ENCODE results near the gene TIMP3.
"Not testable (repeated sequence)": the region's sequence is repeated elsewhere in the genome, so short reads cannot be mapped to it uniquely, and the experiment has no call there.

The TIMP3 gene

DNA sequence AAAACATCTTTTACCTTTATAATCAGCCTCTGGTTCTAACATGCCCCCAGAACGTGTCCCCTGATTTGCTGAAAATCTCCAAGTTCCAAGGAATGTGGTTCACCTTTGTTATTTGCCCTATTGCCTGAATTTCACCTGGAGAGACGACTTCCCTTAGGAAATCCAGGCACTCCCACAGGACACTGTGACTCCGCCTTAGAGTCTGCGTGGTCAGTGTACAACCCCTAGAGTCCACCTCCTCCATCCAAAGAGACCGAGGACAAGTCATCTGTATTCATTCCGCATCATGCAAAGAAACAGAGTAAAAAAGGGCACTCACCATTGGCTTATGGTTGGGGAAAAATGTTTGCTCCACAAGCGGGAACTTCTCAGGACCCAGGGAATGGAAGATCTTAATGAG, 63.1 kb downstream of the TIMP3 start:
- no peak overlapping the region for H3K4me3 ChIP-seq (ENCODE audit: low read depth, low read length)
- TF ChIP-seq, protein P1, sequence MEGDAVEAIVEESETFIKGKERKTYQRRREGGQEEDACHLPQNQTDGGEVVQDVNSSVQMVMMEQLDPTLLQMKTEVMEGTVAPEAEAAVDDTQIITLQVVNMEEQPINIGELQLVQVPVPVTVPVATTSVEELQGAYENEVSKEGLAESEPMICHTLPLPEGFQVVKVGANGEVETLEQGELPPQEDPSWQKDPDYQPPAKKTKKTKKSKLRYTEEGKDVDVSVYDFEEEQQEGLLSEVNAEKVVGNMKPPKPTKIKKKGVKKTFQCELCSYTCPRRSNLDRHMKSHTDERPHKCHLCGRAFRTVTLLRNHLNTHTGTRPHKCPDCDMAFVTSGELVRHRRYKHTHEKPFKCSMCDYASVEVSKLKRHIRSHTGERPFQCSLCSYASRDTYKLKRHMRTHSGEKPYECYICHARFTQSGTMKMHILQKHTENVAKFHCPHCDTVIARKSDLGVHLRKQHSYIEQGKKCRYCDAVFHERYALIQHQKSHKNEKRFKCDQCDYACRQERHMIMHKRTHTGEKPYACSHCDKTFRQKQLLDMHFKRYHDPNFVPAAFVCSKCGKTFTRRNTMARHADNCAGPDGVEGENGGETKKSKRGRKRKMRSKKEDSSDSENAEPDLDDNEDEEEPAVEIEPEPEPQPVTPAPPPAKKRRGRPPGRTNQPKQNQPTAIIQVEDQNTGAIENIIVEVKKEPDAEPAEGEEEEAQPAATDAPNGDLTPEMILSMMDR (IDR thresholded peaks at IDR 0.05; ENCODE audit: low read depth, low read length) = no peak

DNA sequence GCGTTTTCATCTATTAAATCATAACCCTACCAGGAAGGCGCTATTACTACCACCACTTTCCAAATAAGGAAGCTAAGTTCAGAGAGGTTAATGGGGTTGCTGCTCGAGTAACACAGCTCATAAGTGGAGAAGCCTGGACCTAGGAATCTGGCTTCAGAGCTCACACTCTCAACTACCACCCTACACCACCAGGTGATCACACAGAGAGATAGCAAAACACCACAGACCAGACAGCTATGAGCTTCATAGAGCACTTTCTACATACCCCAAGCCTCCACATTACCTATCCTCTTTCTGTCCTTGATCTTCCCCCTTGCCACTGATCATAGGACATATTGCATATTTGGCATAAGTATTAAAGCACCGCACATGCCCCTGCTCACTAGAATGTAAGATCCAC, 65.4 kb downstream of the TIMP3 start:
- TF ChIP-seq, protein P1 (IDR thresholded peaks at IDR 0.05; ENCODE audit: low read depth, low read length) = no peak
- no peak overlapping the region for H3K4me3 ChIP-seq (ENCODE audit: low read depth, low read length)

DNA sequence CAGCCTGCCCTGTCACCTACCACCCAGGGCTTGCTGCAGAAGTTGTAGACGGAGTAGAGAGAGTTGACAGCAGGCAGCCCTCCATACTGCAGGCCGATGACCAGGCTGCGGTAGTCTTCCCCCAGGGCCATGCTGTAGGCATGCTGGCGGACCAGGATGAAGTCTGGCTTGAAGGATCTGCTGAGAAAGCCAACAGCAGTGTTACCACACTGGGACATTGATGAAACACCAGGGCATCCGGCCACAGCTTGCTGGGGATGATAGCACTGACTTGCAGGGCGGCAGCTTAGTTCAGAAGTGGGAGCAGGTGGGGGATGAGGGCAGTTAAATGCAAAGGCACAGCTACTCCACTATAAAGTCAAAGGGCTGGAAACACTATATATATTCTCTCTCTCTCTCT, 67.4 kb downstream of the TIMP3 start:
- H3K4me3 ChIP-seq (ENCODE audit: low read depth, low read length) = no peak overlapping the region
- TF ChIP-seq, protein P1 (IDR thresholded peaks at IDR 0.05; ENCODE audit: low read depth, low read length) = no peak

DNA sequence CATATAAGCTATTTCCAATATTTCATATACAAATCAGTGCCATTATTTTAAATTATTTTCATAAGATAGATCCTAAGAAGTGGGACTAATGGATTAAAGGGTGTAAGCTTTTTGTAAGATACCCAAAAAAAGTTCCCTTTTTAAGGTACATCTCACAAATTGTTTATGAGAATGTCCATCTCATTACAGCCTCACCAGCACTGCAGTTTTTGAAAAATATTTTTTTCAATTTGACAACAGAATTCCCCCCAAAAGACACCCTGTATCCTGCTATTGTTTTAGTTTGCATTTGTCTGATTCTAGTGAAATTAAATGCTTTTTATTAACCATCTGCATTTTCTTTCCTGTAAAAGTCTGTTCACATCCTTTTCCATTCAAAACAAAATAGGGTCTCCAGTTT, 69.0 kb downstream of the TIMP3 start:
- TF ChIP-seq, protein P1 (IDR thresholded peaks at IDR 0.05; ENCODE audit: low read depth, low read length) = no peak
- no peak overlapping the region for H3K4me3 ChIP-seq (ENCODE audit: low read depth, low read length)

DNA sequence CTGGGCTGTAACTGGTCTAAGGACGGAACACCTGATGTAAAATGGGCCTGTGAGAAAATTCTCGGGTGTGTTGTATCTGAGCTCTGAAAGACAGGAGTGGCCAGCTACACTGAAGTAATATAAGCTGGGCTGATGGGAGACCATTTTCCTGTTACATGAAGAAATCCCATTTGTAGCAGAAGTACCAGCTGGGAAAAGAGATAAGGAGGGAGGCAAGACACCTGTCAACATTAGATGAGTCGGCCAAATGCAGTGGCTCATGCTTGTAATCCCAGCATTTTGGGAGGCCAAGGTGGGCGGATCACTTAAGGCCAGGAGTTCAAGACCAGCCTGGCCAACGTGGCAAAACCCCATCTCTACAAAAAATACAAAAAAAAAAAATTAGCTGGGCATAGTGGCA, 72.1 kb downstream of the TIMP3 start:
- not testable (repeated sequence) for H3K4me3 ChIP-seq (ENCODE audit: low read depth, low read length)

DNA sequence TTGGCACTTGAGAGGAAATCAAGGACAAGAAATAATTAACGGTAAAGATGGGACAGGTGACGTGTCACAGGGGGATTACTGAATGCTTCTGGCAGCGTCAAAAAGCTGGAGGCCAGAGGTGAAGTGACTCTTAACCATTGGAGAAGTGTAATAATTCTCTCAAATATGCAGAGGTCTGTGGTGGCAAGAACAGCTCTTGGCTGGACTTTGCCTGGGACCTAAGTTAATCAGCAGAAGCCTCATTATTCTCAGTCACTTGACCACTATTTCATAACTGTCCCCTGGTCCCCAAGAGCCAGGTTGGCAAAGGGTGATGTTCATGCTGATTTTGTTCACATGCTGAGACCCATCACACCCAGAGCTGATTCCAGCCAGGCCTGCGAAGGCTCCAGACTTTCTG, 72.9 kb downstream of the TIMP3 start:
- TF ChIP-seq, protein P1 (IDR thresholded peaks at IDR 0.05; ENCODE audit: low read depth, low read length) = no peak
- H3K4me3 ChIP-seq (ENCODE audit: low read depth, low read length) = no peak overlapping the region

DNA sequence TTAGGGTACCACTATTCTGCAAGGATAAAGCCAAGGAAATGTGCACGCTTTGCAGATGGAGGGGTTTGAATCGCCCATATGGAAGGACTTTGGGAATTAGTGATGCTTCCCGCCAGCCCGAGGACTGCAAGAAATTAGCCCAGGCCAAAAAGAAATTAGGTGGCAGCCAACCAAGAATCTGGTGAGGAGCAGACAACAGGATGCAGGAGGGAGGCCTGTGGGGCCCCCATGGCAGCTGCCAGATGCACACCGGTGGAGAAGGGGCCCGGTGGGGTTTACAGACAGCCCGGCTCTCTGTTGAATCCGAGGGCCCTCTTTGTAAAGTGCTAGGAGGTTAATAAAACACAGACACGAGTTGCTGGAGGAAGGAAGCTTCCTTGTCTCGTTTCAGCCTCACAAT, 73.5 kb downstream of the TIMP3 start:
- no peak overlapping the region for H3K4me3 ChIP-seq (ENCODE audit: low read depth, low read length)
- TF ChIP-seq, protein P1 (IDR thresholded peaks at IDR 0.05; ENCODE audit: low read depth, low read length) = no peak

DNA sequence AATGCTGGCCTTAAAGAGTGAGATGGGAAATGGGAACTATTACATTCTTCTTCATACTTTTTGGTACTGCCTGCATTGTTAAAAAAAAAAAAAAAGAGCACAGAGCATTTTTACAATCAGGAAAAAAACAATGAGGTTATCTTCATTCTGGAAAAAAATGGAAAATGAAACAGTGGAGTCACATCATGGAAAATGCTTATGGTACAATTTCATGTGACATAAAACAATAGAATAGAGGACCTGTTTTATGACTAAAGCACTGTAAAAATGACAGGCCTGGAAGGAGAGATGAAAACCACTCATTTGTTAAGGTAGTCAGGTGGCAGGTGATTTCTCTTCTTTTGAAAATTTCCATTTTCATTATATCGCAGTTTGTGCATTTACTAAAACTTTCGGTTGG, 75.0 kb downstream of the TIMP3 start:
- TF ChIP-seq, protein P1 (IDR thresholded peaks at IDR 0.05; ENCODE audit: low read depth, low read length) = no peak
- H3K4me3 ChIP-seq (ENCODE audit: low read depth, low read length) = no peak overlapping the region
